SU-DHL-6 (cell line): ENCODE results near the gene SIGLEC6.

Experiments used
- H2AFZ ChIP-seq: fragments of 200-600 bp; sonication (generic); 2 replicates; pipeline ENCODE4 v1.6.1; 2014; ENCODE audit warnings: low read depth, mild to moderate bottlenecking, moderate library complexity, mixed read lengths, antibody characterized with exemption, low read length; ENCODE audit not compliant: severe bottlenecking
- H3F3A ChIP-seq: fragments of 200-600 bp; shearing (Covaris generic); 2 replicates; pipeline ENCODE4 v1.6.0; 2016; ENCODE audit warnings: antibody characterized with exemption, mild to moderate bottlenecking; ENCODE audit not compliant: insufficient read depth
- H3K27ac ChIP-seq: fragments of 200-600 bp; sonication (generic); 2 replicates; pipeline ENCODE4 v1.5.1; 2016; ENCODE audit warnings: low read depth, mild to moderate bottlenecking, low read length, moderate library complexity, mixed read lengths
- H3K27me3 ChIP-seq: fragments of 200-600 bp; sonication (generic), shearing (Covaris generic); 2 replicates; pipeline ENCODE4 v1.6.0; 2014; ENCODE audit warnings: mild to moderate bottlenecking, low read length
- H3K36me3 ChIP-seq: fragments of 200-600 bp; sonication (generic); 2 replicates; pipeline ENCODE4 v1.6.1; 2014; ENCODE audit warnings: mild to moderate bottlenecking, low read length, mixed read lengths
- H3K4me2 ChIP-seq: fragments of 300-600, 200-600 bp; shearing (Covaris generic), sonication (generic); 2 replicates; pipeline ENCODE4 v1.6.0; 2014; ENCODE audit warnings: low read length, low read depth, mild to moderate bottlenecking; ENCODE audit not compliant: poor library complexity, severe bottlenecking
- H3K4me3 ChIP-seq: fragments of 200-600 bp; sonication (generic); 2 replicates; pipeline ENCODE4 v1.5.1; 2014; ENCODE audit warnings: antibody characterized with exemption, low read length, mild to moderate bottlenecking, mixed read lengths; ENCODE audit not compliant: insufficient read depth, poor library complexity, severe bottlenecking
- H3K79me2 ChIP-seq: fragments of 200-600 bp; sonication (generic); 2 replicates; pipeline ENCODE4 v1.6.1; 2014; ENCODE audit warnings: mild to moderate bottlenecking, low read length, moderate library complexity; ENCODE audit not compliant: insufficient read depth
- H3K9ac ChIP-seq: fragments of 200-600 bp; sonication (generic); 2 replicates; pipeline ENCODE4 v1.7.0; 2014; ENCODE audit warnings: mild to moderate bottlenecking, low read length
- H3K9me2 ChIP-seq: fragments of 200-600 bp; sonication (generic); replicated peaks from 2 replicates; pipeline ENCODE4 v1.6.1; 2014; ENCODE audit warnings: low read length; ENCODE audit not compliant: insufficient read depth
- H3K9me3 ChIP-seq: fragments of 200-600 bp; sonication (generic); 2 replicates; pipeline ENCODE4 v1.6.1; 2014; ENCODE audit warnings: low read length, mixed read lengths; ENCODE audit not compliant: insufficient read depth
- H4K20me1 ChIP-seq: fragments of 200-600 bp; sonication (generic); 2 replicates; pipeline ENCODE4 v1.6.1; 2014; ENCODE audit warnings: low read depth, mild to moderate bottlenecking, antibody characterized with exemption, low read length, moderate library complexity, mixed read lengths
- EZH2phosphoT487 ChIP-seq: fragments of 200-600 bp; sonication (generic), shearing (Covaris generic); conservative IDR thresholded peaks from 2 replicates; pipeline ENCODE4 v1.6.1; 2018; ENCODE audit warnings: mild to moderate bottlenecking, antibody characterized with exemption, low read length, moderate library complexity, mixed read lengths
- TF ChIP-seq, protein P1 (sequence below): fragments of 200-600 bp; sonication (generic); IDR thresholded peaks from one replicate; pipeline ENCODE4 v1.5.1; 2017; ENCODE audit warnings: antibody characterized with exemption, mild to moderate bottlenecking, low read length, moderate library complexity; ENCODE audit not compliant: insufficient read depth, poor library complexity, severe bottlenecking

The SIGLEC6 gene

GRCh38 chr19:51469162-51469561 is 62.3 kb downstream of the SIGLEC6 start:
- no peak overlapping the region for H2AFZ ChIP-seq
- no peak overlapping the region for H3K4me2 ChIP-seq
- no peak for TF ChIP-seq EZH2phosphoT487
- TF ChIP-seq, protein P1, sequence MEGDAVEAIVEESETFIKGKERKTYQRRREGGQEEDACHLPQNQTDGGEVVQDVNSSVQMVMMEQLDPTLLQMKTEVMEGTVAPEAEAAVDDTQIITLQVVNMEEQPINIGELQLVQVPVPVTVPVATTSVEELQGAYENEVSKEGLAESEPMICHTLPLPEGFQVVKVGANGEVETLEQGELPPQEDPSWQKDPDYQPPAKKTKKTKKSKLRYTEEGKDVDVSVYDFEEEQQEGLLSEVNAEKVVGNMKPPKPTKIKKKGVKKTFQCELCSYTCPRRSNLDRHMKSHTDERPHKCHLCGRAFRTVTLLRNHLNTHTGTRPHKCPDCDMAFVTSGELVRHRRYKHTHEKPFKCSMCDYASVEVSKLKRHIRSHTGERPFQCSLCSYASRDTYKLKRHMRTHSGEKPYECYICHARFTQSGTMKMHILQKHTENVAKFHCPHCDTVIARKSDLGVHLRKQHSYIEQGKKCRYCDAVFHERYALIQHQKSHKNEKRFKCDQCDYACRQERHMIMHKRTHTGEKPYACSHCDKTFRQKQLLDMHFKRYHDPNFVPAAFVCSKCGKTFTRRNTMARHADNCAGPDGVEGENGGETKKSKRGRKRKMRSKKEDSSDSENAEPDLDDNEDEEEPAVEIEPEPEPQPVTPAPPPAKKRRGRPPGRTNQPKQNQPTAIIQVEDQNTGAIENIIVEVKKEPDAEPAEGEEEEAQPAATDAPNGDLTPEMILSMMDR, result no peak
- no peaks in the 10 kb centered on the region for H3K9me3 ChIP-seq
- H3K4me3 ChIP-seq, result no peak overlapping the region
- H3K36me3 ChIP-seq, result no peaks in the 10 kb centered on the region
- no peak overlapping the region for H3K27ac ChIP-seq
- no peaks in the 10 kb centered on the region for H3K9me2 ChIP-seq
- H3K79me2 ChIP-seq, result no peaks in the 10 kb centered on the region
- H4K20me1 ChIP-seq, result no peaks in the 10 kb centered on the region
- H3K9ac ChIP-seq, result no peak overlapping the region
- no peaks in the 10 kb centered on the region for H3K27me3 ChIP-seq
- no peaks in the 10 kb centered on the region for H3F3A ChIP-seq

GRCh38 chr19:51468545-51468920 is 62.9 kb downstream of the SIGLEC6 start:
- Histone ChIP-seq H3K79me2 (no peaks in the 10 kb centered on the region), H4K20me1 (no peaks in the 10 kb centered on the region), H3K27ac (no peak overlapping the region), H3K36me3 (no peaks in the 10 kb centered on the region), H3K9me3 (no peaks in the 10 kb centered on the region), H3K4me3 (no peak overlapping the region), H3K27me3 (no peaks in the 10 kb centered on the region), H3K4me2 (no peak overlapping the region), H2AFZ (no peak overlapping the region), H3K9ac (no peak overlapping the region), H3K9me2 (no peaks in the 10 kb centered on the region), H3F3A (no peaks in the 10 kb centered on the region)
- no peak for TF ChIP-seq EZH2phosphoT487

DNA sequence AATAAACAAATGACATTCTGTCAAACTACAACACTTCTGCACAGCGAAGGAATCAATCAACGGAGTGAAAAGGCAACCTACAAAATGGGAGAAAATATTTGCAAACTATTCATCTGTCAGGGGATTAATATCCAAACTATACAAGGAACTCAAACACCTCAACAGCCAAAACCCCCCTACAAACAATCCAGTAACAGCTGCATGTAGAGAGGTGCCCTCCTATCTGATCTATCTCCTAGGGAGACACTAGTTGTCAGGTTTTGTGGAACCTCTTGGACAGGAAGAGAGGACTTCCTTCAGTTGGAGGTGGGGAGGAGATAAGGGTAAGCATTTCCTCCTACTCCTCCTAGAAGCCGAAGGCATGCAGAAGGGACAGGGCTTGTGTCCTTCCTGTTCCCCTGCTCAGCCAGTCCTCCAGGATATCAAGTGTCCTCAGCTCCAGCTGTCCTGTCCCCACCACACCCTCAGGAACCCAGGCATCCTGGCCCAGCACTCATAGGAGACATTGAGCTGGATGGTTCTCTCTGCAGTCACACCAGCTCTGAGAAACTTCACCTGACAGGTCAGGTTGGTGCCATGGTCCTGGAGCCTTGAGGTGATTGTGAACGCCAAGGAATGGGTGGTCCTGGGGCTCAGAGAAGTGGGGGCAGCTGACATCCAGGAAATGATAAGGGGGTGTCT is 63.5 kb downstream of the SIGLEC6 start:
- Histone ChIP-seq H3K9me2 (no peaks in the 10 kb centered on the region), H3K27ac (no peak overlapping the region), H3K9ac (no peak overlapping the region), H3F3A (no peaks in the 10 kb centered on the region), H3K4me2 (no peak overlapping the region), H3K79me2 (no peaks in the 10 kb centered on the region), H3K36me3 (no peaks in the 10 kb centered on the region), H3K9me3 (no peaks in the 10 kb centered on the region), H3K4me3 (no peak overlapping the region), H4K20me1 (no peaks in the 10 kb centered on the region), H2AFZ (no peak overlapping the region), H3K27me3 (no peaks in the 10 kb centered on the region)
- TF ChIP-seq, protein P1, result no peak
- no peak for TF ChIP-seq EZH2phosphoT487
